A204.1 (cell line): ENCODE data around the gene SYNGR2.

Source experiments
- FAIRE-seq: peaks from 2 replicates; lab custom pipeline; 2012; peaks lifted over from hg19 to GRCh38; lab: Jason Lieb, UNC

SYNGR2 gene

GRCh38 chr17:78143214-78144146 is 24.9 kb upstream of the SYNGR2 start:
- no peak for FAIRE-seq

GRCh38 chr17:78144147-78144719 is 24.1 kb upstream of the SYNGR2 start:
- FAIRE-seq = no peak

- no peak for FAIRE-seq
Observed at GRCh38 chr17:78144736-78145641, 23.4 kb upstream of the SYNGR2 start.

GRCh38 chr17:78146471-78146869 is 21.9 kb upstream of the SYNGR2 start:
- no peak for FAIRE-seq

GRCh38 chr17:78146881-78147280 is 21.5 kb upstream of the SYNGR2 start:
- FAIRE-seq = no peak

GRCh38 chr17:78147315-78147998 is 20.9 kb upstream of the SYNGR2 start:
- no peak for FAIRE-seq

- FAIRE-seq = no peak
Observed at GRCh38 chr17:78148286-78149016, 19.9 kb upstream of the SYNGR2 start.

GRCh38 chr17:78151514-78152008 is 16.8 kb upstream of the SYNGR2 start:
- no peak for FAIRE-seq

- FAIRE-seq = no peak
Observed at GRCh38 chr17:78154903-78155811, 13.2 kb upstream of the SYNGR2 start.

- FAIRE-seq = no peak
Observed at GRCh38 chr17:78159575-78160158, 8.7 kb upstream of the SYNGR2 start.

- FAIRE-seq = no peak
Observed at GRCh38 chr17:78163881-78164747, 4.3 kb upstream of the SYNGR2 start.

- FAIRE-seq = no peak
Observed at GRCh38 chr17:78164748-78165607, 3.4 kb upstream of the SYNGR2 start.

GRCh38 chr17:78166416-78166815 is 2.0 kb upstream of the SYNGR2 start:
- no peak for FAIRE-seq

GRCh38 chr17:78168903-78169793 is 767 bp downstream of the SYNGR2 start:
- FAIRE-seq = no peak

- FAIRE-seq = no peak
Observed at GRCh38 chr17:78170692-78171590, 2.6 kb downstream of the SYNGR2 start.
